Activated naive CD4-positive, alpha-beta T cell (primary cell): ENCODE measurements around the gene CLEC11A.
"Not testable (repeated sequence)": the region's sequence is repeated elsewhere in the genome, so short reads cannot be mapped to it uniquely, and the experiment has no call there.

ENCODE experiments used
- DNase-seq, 4 experiments: peaks; one replicate each; lab custom pipeline; 2025; lab: John Stamatoyannopoulos, UW

The CLEC11A gene

GRCh38 chr19:50723735-50724521 lies 764 bp downstream of the CLEC11A start:
- DNase-seq = no peak

GRCh38 chr19:50724522-50725217 lies 1.5 kb downstream of the CLEC11A start:
- peak; percentile 76 to 92 (median 82) for DNase-seq

DNA sequence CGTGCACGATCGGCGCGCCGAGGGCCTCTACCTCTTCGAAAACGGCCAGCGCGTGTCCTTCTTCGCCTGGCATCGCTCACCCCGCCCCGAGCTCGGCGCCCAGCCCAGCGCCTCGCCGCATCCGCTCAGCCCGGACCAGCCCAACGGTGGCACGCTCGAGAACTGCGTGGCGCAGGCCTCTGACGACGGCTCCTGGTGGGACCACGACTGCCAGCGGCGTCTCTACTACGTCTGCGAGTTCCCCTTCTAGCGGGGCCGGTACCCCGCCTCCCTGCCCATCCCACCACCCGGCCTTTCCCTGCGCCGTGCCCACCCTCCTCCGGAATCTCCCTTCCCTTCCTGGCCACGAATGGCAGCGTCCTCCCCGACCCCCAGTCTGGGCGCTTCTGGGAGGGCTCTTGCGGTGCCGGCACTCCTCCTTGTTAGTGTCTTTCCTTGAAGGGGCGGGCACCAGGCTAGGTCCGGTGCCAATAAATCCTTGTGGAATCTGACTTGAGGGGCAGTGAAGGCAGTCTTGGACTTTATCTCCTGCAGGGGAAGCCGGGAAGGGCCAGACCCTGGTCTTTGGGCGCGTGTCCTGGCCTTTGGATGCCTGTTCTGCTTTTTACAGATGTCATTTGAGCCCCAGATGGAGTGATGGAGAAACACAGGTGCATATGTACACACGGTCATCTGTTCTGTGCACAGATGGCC lies 2.2 kb downstream of the CLEC11A start:
- peak in 1 of 4 experiments; percentile 67 for DNase-seq

DNA sequence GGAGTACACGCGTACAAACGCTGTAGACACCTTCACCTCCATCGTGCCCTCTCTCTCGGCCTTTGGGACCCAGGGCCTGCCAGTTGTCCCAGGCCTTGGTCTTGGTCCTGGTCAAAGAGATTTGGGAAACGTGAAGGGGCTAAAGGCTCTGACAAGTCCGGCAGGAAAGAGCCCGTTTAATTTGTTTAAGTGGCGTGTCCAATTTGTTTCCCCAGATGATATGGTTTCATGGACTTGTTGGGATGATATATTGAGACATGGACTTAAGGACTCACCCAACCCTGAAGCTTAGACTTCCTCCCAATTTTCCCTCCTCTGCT lies 2.7 kb downstream of the CLEC11A start:
- no peak for DNase-seq

DNA sequence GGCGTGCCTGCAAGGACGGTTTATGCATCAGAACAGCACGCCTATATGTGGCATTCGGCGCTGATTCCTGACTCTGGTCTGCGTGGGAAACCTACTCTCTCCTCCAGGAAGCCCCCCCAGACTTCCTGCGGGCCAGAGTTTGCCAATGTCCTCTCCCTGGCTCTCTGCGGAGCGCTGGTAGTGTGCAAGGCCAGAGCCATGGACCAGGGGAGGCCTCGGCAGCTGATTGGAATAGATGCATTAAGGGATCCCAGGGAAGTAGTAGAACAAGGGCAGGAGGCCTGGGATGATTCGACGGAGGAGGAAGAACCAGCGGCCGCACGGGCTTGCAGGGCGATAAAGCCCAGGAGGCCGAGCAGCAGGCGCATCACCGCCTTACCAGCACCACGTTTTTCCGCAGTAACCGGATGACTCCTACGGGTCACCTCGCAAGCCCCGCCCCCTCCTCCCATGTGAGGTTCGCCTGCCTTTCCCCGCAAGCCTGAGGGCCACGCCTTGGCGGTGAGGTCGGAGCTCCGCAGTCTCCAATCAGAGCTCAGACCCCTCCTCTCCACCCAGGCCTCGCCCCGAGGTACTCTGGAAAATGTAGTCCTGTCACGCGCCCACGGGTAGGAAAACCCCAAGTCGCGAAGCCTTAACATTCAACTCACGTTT lies 5.0 kb downstream of the CLEC11A start:
- peak in 3 of 4 experiments; percentile 6 to 57 (median 49) for DNase-seq

DNA sequence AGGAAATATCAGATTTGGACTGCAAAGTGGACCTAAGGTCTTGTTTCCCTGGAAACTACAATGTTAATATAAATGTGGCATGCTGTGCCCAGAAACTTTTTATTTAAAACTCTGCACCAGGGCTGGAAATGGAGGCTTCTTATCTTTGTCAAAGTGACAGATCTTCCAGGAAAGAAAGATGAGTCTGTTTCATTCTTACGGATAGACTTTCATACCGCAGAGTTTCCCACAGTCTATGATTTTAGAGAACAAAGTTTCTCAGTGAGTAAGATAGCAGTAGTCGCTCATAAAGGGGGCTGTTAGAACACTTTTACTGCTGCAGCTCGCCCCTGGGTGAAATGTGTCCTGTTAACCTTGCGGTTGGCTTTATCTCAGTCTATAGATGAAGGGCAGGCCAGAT lies 6.7 kb downstream of the CLEC11A start:
- DNase-seq = no peak

DNA sequence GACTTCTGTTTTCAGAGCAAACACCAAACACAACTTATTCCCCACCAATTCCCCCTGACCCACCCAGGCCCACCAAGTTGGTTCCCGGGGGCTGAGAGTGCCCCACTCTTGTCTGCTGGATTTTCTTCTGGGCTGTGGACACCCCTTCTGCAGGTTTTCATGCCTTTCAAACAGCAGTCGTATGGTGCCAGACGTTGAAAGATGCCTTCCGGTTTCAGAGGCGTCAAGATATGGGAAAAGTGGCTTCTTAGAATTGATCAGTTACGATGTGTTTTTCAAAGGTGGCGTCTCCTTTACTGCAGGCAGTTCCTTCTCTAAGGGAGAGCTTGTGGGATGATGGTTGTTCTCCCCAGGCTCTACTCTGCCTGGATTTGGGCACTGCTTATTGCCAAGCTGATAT lies 12.7 kb downstream of the CLEC11A start:
- no peak for DNase-seq

- DNase-seq = no peak
These were observed 13.2 kb downstream of the CLEC11A start for GRCh38 chr19:50736338-50736737.

GRCh38 chr19:50739132-50739913 lies 16.2 kb downstream of the CLEC11A start:
- no peak for DNase-seq

DNA sequence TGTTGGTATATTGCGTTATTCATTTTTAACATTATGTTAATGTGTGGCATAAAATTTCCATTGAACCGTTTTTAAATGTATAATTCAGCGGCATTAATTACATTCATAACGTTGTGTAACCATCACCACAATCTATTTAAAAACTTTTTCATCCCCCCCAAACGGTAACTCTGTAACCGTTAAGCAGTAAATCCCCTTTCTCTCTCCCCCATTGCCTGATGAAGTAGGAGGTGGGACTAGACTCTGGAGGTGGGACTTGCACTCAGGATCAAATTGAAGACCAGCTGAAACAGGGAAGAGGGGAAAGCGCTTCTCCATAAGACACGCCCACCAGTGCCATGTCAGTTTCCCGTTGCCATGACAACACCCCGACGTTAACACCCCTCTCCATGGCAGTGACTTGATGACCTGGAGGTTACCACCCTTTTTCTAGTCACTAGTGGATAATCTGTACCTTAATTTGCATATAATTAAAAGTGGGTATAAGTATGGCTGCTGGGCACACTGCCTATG lies 16.8 kb downstream of the CLEC11A start:
- no peak for DNase-seq

GRCh38 chr19:50741179-50741933 lies 18.2 kb downstream of the CLEC11A start:
- DNase-seq = no peak

- DNase-seq = no peak
These were observed 20.4 kb downstream of the CLEC11A start for GRCh38 chr19:50743537-50743936.

DNA sequence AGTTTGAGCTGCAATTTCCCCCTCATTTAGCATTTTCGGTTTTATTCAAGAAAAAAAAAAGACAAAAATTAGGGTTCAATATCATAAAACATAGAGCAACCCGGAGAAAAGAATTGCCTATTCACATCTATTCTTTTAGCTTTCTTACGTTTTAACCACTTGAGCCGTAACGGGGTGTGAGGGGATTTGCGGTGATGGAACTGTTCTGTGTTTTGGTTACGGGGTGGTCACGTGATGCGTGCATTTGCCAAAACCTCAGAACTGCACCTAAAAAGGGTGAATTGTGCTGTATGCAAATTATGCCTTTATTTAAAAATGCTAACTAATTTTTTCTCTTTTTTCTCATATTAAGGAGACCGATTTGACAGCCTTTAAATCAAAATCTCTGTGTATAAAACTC lies 22.1 kb downstream of the CLEC11A start:
- DNase-seq = no peak

DNA sequence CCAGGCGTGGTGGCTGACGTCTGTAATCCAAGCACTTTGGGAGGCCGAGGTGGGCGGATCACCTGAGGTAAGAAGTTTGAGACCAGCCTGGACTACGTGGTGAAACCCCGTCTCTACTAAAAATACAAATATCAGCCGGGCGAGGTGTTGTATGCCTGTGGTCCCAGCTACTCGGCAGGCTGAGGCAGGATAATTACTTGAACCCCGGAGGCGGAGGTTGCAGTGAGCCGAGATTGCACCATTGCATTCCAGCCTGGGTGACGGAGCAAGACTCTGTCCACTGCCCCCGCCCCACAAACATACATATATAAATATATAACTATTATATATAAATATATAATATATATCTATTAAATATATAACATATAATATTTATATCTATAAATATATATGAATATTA lies 24.0 kb downstream of the CLEC11A start:
- not testable (repeated sequence) for DNase-seq

DNA sequence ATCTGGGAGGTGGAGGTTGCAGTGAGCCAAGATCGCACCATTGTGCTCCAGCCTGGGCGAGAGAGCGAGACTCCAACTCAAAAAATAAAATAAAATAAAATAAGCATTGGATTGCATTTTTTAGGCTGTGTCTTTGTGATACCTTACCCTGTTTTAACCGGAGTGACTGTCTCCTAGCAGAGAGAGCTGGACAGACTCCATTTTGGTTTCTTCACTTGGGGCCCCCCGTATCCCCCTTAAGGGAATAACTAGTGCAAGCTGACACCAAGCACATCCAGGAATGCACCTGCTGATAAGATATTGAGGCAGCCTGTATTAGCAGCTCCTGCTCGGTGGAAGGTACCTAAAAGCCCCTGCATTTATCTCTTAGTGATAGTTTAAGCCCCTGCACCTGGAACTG lies 26.3 kb downstream of the CLEC11A start:
- DNase-seq = no peak

- no peak for DNase-seq
These were observed 26.8 kb downstream of the CLEC11A start for GRCh38 chr19:50750010-50750409.

GRCh38 chr19:50753879-50754278 lies 30.7 kb downstream of the CLEC11A start:
- DNase-seq = no peak

GRCh38 chr19:50756244-50756643 lies 33.1 kb downstream of the CLEC11A start:
- not testable (repeated sequence) for DNase-seq

DNA sequence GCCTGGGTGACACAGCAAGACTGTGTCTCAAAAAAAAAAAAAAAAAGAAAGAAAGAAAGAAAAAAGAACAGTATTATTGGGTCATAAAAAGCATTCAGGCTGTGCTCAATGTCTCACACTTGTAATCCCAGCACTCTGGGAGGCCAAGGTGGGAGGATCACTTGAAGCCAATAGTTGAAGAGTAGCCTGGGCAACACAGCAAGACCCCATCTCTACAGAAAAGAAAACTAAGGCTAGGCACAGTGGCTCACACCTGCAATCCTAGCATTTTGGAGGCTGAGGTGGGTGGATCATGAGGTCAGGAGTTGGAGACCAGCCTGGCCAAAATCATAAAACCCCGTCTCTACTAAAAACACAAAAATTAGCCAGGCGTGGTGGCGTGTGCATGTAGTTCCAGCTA lies 34.5 kb downstream of the CLEC11A start:
- not testable (repeated sequence) for DNase-seq

GRCh38 chr19:50759076-50759475 lies 35.9 kb downstream of the CLEC11A start:
- DNase-seq = not testable (repeated sequence)

GRCh38 chr19:50759886-50760285 lies 36.7 kb downstream of the CLEC11A start:
- no peak for DNase-seq
